GM18498 (cell line): Measurements from ENCODE around the gene PDE2A.

Source experiments
- ATAC-seq: cut with Tn5 transposase; IDR thresholded peaks from one replicate; pipeline ENCODE4 v1.9.1; 2021; ENCODE audit warnings: mild to moderate bottlenecking, moderate library complexity; ENCODE audit not compliant: unreplicated experiment

Gene PDE2A

DNA sequence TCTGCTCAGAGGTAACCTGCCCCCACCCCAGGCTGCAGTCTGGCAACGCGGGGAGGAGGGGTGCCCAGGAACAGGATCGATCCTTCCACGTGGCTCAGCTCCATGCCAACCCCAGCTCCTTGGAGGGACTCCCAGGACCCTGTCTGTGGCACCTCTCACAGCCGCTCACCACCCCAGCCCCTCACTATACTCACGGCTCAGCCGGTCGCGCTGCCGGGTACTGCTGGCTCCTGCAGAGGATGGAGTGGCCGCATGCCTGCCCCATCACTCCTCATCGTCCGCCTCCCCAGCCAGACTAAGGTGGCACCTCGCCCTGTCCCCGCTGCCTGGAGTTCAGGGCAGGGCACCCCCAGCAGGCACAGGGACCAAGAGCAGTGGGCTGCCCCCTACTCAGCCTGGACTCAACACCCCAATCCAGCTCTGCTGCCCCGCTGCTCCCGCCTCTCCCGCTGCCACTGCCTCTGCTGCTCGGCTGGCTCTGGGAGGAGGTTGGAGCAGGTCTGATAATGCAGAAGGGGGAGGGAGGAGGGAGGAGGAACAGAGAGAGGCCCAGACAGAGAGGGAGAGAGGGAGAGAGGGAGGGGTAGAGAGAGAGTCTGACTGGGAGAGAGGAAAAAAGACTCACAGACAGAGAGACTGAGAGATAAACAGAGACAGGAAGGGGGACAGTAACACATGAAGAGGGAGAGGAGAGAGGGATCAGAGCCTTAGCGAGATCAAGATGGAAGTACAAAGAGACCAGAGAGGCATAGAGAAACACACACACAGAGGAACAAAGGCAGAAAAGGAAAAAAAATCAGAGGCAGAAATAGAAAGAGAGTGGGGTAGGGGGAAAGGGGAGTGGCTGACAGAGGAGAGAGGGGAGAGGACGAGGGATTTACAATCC, at the start of gene PDE2A:
PDE2A (minus strand) TSS at position 480 of the 886 bp plus-strand sequence; CDS start at position 265, 215 bp downstream.
- ATAC-seq: no peak

- no peak for ATAC-seq
Observed at GRCh38 chr11:72723508-72723907, 49.3 kb upstream of the PDE2A start.

DNA sequence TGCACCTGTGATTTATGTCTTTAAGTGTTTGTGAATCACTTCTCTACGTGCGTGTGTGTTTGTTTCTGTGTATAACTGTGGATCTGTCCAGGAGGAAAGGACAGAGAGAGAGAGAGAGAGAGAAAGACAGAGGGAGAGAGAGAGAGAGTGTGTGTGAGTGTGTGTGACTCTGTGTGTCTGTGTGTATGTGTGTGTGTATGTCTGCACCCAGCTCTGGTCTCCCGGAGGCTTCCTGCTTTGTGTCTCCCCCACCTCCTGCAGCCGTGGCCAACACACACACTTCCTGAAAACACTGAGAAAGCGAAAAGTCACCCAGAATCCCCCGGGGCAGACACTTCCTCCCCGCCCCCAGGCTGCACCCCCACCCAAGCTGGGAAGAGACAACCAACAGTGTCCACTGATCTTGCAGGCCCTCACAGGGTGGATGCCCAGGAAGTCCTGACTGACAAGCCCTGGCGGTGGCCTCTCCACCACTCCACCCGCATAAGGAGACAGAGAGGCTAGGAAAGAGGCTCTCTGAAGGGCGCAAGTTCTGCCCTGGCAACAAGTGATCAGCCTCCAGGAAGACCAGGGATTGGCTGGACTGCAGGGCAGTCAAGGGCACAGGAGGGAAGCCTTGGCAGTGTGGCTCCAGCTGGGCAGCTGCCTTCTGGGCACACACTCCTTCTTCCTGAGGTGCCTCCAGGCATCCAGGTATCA, 48.0 kb upstream of the PDE2A start:
- ATAC-seq: peak; percentile 73

DNA sequence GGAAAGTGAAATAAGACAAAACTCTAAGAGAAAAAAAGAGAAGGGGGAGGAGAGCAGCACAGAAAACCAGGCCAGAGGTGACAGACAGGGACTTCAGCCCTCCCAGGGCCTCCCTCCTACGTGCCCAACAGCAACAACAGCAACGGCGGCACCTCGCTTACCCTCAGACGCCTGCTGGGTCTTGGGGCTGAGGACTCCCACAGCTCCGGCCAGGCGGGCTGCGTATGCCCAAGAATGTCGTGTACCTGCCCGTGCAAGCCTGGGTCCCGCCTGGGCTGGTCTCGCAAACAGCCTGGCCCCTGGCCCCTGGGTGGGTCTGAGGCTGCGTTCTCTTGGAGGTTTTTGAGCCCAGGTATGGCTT, 47.4 kb upstream of the PDE2A start:
- no peak for ATAC-seq

- ATAC-seq: no peak
Observed at GRCh38 chr11:72721276-72721675, 47.1 kb upstream of the PDE2A start.

GRCh38 chr11:72720784-72721183, 46.6 kb upstream of the PDE2A start:
- ATAC-seq: no peak

DNA sequence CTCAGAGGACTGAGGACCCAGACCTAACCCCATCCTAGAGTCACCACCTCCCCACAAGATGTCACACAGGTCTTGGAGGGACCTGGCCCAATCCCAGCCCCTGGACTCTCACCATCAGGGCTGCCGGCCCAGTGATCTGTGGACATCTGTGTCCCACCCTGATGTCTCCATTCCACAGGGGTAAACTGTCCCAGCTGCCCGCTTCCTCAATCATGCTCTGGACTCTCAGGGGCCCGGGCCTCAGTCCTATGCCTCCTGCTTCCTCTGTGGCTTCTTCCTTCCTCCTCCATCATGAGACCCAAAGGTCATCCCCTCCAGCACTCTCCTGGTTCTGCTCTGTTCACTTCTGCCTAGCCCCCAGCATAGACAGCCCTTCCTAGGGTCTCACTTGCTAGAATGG, 45.8 kb upstream of the PDE2A start:
- no peak for ATAC-seq

- no peak for ATAC-seq
Observed at GRCh38 chr11:72719551-72719950, 45.3 kb upstream of the PDE2A start.

- no peak for ATAC-seq
Observed at GRCh38 chr11:72719144-72719543, 44.9 kb upstream of the PDE2A start.

- ATAC-seq: no peak
Observed at GRCh38 chr11:72718101-72718501, 43.9 kb upstream of the PDE2A start.

GRCh38 chr11:72716788-72717435, 42.7 kb upstream of the PDE2A start:
- no peak for ATAC-seq

- no peak for ATAC-seq
Observed at GRCh38 chr11:72716290-72716689, 42.1 kb upstream of the PDE2A start.

DNA sequence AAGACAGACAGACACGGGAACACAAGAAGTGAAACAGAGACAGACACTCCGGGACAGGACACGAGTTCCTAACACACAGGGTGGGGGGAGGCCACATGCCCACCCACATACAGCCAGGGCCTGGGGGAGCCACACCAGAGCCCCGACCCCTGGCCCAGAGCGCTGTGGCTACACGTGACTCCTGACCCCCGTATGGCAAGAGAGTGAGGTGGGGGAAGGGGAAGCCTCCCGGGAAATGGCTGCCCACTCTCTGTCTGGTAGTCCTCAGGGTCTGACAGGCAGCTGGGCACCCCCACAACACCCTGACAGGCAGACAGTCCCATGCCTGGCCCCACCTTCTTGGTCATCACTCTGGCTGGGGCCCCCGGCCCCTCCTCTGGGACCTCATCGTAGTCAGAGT, 38.6 kb upstream of the PDE2A start:
- no peak for ATAC-seq

GRCh38 chr11:72712168-72712751, 38.0 kb upstream of the PDE2A start:
- ATAC-seq: no peak

DNA sequence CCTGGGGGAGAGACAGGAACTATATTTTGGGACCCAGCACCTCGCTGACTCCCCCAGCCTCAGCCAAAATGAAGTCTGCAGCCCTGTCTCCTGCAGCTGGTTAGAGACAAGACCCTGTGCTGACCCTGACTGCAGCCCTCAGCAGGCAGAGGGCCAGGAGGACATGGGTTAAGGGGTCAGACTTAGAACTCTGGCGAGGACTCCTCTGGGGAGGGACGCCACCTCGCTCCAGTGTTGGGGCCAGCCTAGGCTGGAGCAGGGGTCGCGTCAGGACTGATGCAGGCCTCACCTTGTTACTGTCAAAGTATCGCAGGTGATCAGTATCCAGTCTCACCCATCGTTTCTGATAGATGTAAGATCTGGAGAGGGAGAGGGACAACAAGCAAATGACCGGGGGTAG, 36.9 kb upstream of the PDE2A start:
- ATAC-seq: no peak

GRCh38 chr11:72710278-72710677, 36.1 kb upstream of the PDE2A start:
- no peak for ATAC-seq

DNA sequence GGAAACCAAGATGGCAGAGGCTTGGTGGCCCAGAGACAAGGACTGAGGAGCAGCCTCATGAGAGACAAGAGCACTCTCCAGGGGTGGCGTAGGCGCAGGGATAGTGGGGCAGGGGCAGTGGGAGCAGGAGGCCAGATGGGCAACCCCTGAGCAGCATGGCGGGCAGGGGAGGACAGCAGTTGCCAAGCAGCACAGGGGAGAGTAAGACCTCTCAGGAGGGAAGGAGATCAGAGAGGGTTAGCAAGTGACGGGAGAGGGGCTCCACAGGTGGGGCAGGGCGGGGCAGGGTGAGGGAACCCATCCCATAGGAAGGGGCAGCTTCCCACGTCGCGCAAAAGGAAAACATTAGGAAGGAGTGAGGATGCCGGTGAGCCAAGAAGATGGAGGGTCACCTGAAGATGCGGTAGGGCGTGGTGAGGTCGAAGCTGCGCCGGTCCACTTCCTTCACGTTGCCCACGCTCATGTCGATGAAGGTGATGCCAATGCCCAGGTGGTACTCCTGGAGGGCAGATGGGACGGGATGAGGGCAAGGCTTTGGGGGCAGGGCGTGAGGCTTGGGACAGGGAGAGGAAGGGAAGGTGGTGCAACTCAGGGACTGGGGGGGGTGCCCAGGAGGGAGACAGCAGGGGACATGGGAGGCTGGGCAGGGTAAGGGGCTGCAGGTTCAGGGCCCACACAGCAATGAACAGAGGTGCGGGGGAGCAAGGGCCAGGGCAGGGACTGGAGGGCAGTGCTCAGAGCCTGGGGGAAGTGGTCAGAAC, 35.4 kb upstream of the PDE2A start:
- ATAC-seq: no peak

- ATAC-seq: no peak
Observed at GRCh38 chr11:72707032-72707431, 32.8 kb upstream of the PDE2A start.

GRCh38 chr11:72706579-72706978, 32.4 kb upstream of the PDE2A start:
- ATAC-seq: no peak

- ATAC-seq: no peak
Observed at GRCh38 chr11:72705442-72706365, 31.5 kb upstream of the PDE2A start.
